ENCODE results near the gene BHLHE41. TPM values are rescaled to one million over a fixed set of nuclear protein-coding genes. Genes with fewer than 3 reads are reported as not detected.

BHLHE41 gene
- total and polyA plus RNA-seq, 4 donors = 1.7 to 39.0 (median 6.7) TPM

DNA sequence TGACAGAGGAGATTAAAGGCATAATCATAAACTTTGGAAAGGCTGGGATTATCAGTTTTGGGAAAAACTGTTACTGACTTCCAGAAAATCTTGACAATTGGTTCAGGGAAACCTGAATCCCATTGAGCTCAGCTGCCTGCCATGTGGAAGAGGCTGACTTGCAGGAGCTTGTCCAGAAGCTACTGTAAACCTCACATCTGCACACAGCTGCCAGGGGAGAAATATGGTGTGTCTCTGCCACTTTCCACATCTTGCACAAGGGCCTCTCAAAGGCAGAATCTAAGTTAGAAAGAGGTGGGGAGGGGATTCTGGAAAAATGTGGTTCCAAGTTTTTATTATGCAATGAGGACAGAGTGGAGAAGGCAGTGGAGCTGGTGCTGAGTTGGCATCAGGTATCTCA is 8.7 kb upstream of the BHLHE41 start:
- Histone ChIP-seq H3K9ac (ENCODE audit: insufficient read depth in 1 of 2, low read length in 2 of 2) (no peak overlapping the region), H3K4me1 (ENCODE audit: control insufficient read depth in 5 of 5, insufficient read depth in 5 of 5, low read length in 5 of 5) (peaks cover 0 to 4% (median 0%) of the 10 kb centered on the region in 5 donors), H3K36me3 (ENCODE audit: control insufficient read depth in 4 of 4, insufficient read depth in 4 of 4, low read length in 4 of 4) (no peaks in the 10 kb centered on the region), H3K27ac (ENCODE audit: low read depth in 1 of 2, low read length in 1 of 2) (no peak overlapping the region), H3K4me3 (no peak overlapping the region), H3K27me3 (ENCODE audit: control insufficient read depth in 3 of 3, insufficient read depth in 3 of 3, low read length in 2 of 3) (peaks cover 4 to 24% (median 15%) of the 10 kb centered on the region in 3 donors), H3K9me3 (ENCODE audit: control insufficient read depth in 4 of 4, insufficient read depth in 3 of 4, low read length in 3 of 4) (no peaks in the 10 kb centered on the region)
- ATAC-seq (ENCODE audit: insufficient read depth, low FRiP score) (no peak), DNase-seq (peak in 2 of 3 donors; percentile 23 to 48)
- TF ChIP-seq, protein P1, sequence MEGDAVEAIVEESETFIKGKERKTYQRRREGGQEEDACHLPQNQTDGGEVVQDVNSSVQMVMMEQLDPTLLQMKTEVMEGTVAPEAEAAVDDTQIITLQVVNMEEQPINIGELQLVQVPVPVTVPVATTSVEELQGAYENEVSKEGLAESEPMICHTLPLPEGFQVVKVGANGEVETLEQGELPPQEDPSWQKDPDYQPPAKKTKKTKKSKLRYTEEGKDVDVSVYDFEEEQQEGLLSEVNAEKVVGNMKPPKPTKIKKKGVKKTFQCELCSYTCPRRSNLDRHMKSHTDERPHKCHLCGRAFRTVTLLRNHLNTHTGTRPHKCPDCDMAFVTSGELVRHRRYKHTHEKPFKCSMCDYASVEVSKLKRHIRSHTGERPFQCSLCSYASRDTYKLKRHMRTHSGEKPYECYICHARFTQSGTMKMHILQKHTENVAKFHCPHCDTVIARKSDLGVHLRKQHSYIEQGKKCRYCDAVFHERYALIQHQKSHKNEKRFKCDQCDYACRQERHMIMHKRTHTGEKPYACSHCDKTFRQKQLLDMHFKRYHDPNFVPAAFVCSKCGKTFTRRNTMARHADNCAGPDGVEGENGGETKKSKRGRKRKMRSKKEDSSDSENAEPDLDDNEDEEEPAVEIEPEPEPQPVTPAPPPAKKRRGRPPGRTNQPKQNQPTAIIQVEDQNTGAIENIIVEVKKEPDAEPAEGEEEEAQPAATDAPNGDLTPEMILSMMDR (IDR thresholded peaks at IDR 0.05; ENCODE audit: control extremely low read depth, extremely low read depth) = no peak

DNA sequence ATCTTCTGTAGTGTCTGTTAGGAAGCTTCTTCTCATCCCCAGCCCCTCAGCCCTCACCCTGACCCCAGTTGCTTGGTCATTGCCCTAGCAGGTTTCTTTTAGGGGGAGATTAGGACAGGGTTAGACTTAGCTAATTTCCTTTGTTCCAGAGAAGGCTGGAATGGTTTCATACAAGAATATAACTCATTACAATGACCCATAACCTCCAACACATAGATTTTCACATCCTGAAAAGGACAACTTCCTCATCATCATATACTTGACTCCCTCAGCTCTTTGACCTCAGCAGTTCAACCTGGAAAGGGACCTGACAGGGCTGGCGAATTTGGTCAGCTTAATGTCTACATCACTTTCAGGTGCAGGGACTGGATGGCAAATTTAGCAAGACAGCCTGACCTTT is 8.0 kb upstream of the BHLHE41 start:
- no peak overlapping the region for H3K9ac ChIP-seq (ENCODE audit: insufficient read depth in 1 of 2, low read length in 2 of 2)
- H3K27ac ChIP-seq (ENCODE audit: low read depth in 1 of 2, low read length in 1 of 2) = no peak overlapping the region
- ATAC-seq (ENCODE audit: insufficient read depth, low FRiP score) (no peak), DNase-seq (no peak)
- no peak overlapping the region for H3K4me3 ChIP-seq
- TF ChIP-seq, protein P1 (IDR thresholded peaks at IDR 0.05; ENCODE audit: control extremely low read depth, extremely low read depth) = no peak
- H3K4me1 ChIP-seq (ENCODE audit: control insufficient read depth in 5 of 5, insufficient read depth in 5 of 5, low read length in 5 of 5) = peaks cover 0 to 4% (median 0%) of the 10 kb centered on the region in 5 donors
- no peaks in the 10 kb centered on the region for H3K36me3 ChIP-seq (ENCODE audit: control insufficient read depth in 4 of 4, insufficient read depth in 4 of 4, low read length in 4 of 4)
- no peaks in the 10 kb centered on the region for H3K9me3 ChIP-seq (ENCODE audit: control insufficient read depth in 4 of 4, insufficient read depth in 3 of 4, low read length in 3 of 4)
- WGBS, 2 donors = 71 to 74% methylated on average over 1 of the region's 1 CpG
- H3K27me3 ChIP-seq (ENCODE audit: control insufficient read depth in 3 of 3, insufficient read depth in 3 of 3, low read length in 2 of 3) = peaks cover 4 to 30% (median 20%) of the 10 kb centered on the region in 3 donors

GRCh38 chr12:26131936-26132335 is 7.1 kb upstream of the BHLHE41 start:
- no peak overlapping the region for H3K27ac ChIP-seq (ENCODE audit: low read depth in 1 of 2, low read length in 1 of 2)
- H3K9ac ChIP-seq (ENCODE audit: insufficient read depth in 1 of 2, low read length in 2 of 2) = no peak overlapping the region
- TF ChIP-seq, protein P1 (IDR thresholded peaks at IDR 0.05; ENCODE audit: control extremely low read depth, extremely low read depth) = no peak
- ATAC-seq (ENCODE audit: insufficient read depth, low FRiP score) = no peak
- H3K36me3 ChIP-seq (ENCODE audit: control insufficient read depth in 4 of 4, insufficient read depth in 4 of 4, low read length in 4 of 4) = no peaks in the 10 kb centered on the region
- H3K27me3 ChIP-seq (ENCODE audit: control insufficient read depth in 3 of 3, insufficient read depth in 3 of 3, low read length in 2 of 3) = peaks cover 4 to 40% (median 29%) of the 10 kb centered on the region in 3 donors
- no peaks in the 10 kb centered on the region for H3K9me3 ChIP-seq (ENCODE audit: control insufficient read depth in 4 of 4, insufficient read depth in 3 of 4, low read length in 3 of 4)
- peaks cover 0 to 5% (median 0%) of the 10 kb centered on the region in 5 donors for H3K4me1 ChIP-seq (ENCODE audit: control insufficient read depth in 5 of 5, insufficient read depth in 5 of 5, low read length in 5 of 5)
- no peak overlapping the region for H3K4me3 ChIP-seq
- 80 to 88% methylated on average over 1 of the region's 1 CpG for WGBS, 2 donors
- no peak for DNase-seq

- TF ChIP-seq, protein P1 (IDR thresholded peaks at IDR 0.05; ENCODE audit: control extremely low read depth, extremely low read depth) = no peak
- H3K9me3 ChIP-seq (ENCODE audit: control insufficient read depth in 4 of 4, insufficient read depth in 3 of 4, low read length in 3 of 4) = no peaks in the 10 kb centered on the region
- 35 to 60% methylated on average over 3 of the region's 3 CpGs for WGBS, 2 donors
Measured at GRCh38 chr12:26130728-26131127, 5.9 kb upstream of the BHLHE41 start.

More at GRCh38 chr12:26130728-26131127, 5.9 kb upstream of the BHLHE41 start:
- DNase-seq (no peak), ATAC-seq (ENCODE audit: insufficient read depth, low FRiP score) (no peak)
- Histone ChIP-seq H3K27ac (ENCODE audit: low read depth in 1 of 2, low read length in 1 of 2) (no peak overlapping the region), H3K4me3 (no peak overlapping the region), H3K36me3 (ENCODE audit: control insufficient read depth in 4 of 4, insufficient read depth in 4 of 4, low read length in 4 of 4) (no peaks in the 10 kb centered on the region), H3K9ac (ENCODE audit: insufficient read depth in 1 of 2, low read length in 2 of 2) (no peak overlapping the region), H3K4me1 (ENCODE audit: control insufficient read depth in 5 of 5, insufficient read depth in 5 of 5, low read length in 5 of 5) (peaks cover 0 to 14% (median 4%) of the 10 kb centered on the region in 5 donors), H3K27me3 (ENCODE audit: control insufficient read depth in 3 of 3, insufficient read depth in 3 of 3, low read length in 2 of 3) (peaks cover 6 to 47% (median 33%) of the 10 kb centered on the region in 3 donors)
